ENCODE data around the gene NEK1. TPM values are rescaled to one million over a fixed set of nuclear protein-coding genes. Genes with fewer than 3 reads are reported as not detected.

Gene NEK1
- total and polyA plus RNA-seq, 2 of the 8 experiments (the other 6 are each of a cell fraction or from before 2014, with no cell fraction given) = 3.9 to 11.7 TPM

GRCh38 chr4:169366821-169367220, 245.6 kb downstream of the NEK1 start (continued):
- TF ChIP-seq RBBP5 (IDR thresholded peaks at IDR 0.05; ENCODE audit: borderline replicate concordance, low read depth, low read length) = no peak
- TF ChIP-seq CHD2 (IDR thresholded peaks at IDR 0.05; ENCODE audit: low read length) = no peak
- TF ChIP-seq CHD1 (IDR thresholded peaks at IDR 0.05; ENCODE audit: low read depth, low read length) = no peak
- TF ChIP-seq BACH1 (IDR thresholded peaks at IDR 0.05; ENCODE audit: low read length) = no peak
- TF ChIP-seq EP300 (IDR thresholded peaks at IDR 0.05; ENCODE audit: borderline replicate concordance in 1 of 2, low read depth in 2 of 2, low read length in 2 of 2) = no peak
- no peak for TF ChIP-seq PHF8 (conservative IDR thresholded peaks at IDR 0.05; ENCODE audit: low read depth, low read length)
